Fibroblast of skin of abdomen (primary cell): ENCODE data around the gene SLC25A45.
"Not testable (repeated sequence)": the region's sequence is repeated elsewhere in the genome, so short reads cannot be mapped to it uniquely, and the experiment has no call there.

Experiments
- DNase-seq: peaks from one replicate; pipeline ENCODE4 v3.0.0-alpha.2; 2013

Gene SLC25A45

GRCh38 chr11:65357856-65358356 is 24.5 kb downstream of the SLC25A45 start:
- DNase-seq: no peak

DNA sequence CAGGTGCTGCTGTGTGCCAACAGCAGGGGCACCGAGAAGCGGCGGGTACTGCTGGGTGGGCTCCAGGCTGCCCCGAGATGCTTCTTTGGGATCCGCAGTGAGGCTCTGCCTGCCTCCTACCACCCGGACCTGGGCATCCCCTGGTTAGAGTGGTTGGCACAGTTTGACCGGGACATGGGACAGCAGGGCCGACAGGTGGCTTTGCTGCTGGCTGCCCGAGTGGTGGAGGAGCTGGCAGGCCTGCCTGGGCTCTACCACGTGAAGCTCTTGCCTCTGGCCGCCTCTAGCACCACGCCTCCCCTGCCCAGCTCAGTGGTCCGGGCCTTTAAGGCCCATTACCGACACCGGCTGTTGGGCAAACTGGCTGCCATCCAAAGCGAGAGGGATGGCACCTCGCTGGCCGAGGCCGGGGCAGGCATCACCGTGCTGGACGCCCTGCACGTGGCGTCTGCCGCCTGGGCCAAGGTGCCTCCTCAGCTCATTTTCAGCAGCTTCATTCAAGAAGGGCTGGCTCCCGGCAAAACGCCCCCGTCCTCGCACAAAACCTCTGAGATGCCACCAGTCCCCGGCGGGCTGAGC is 26.0 kb downstream of the SLC25A45 start:
- DNase-seq: no peak

- peak; percentile 20 for DNase-seq
Observed at GRCh38 chr11:65355776-65356393, 26.6 kb downstream of the SLC25A45 start.

GRCh38 chr11:65355013-65355775 is 27.3 kb downstream of the SLC25A45 start:
- no peak for DNase-seq

GRCh38 chr11:65354265-65355012 is 28.0 kb downstream of the SLC25A45 start, which contains the start of gene TIGD3:
Gene TIGD3, plus strand, starts transcription at chr11:65354751. Its CDS starts 1,058 bp downstream, at chr11:65355809.
- DNase-seq: peak; percentile 94

- DNase-seq: no peak
Observed at GRCh38 chr11:65353900-65354264, 28.6 kb downstream of the SLC25A45 start.

DNA sequence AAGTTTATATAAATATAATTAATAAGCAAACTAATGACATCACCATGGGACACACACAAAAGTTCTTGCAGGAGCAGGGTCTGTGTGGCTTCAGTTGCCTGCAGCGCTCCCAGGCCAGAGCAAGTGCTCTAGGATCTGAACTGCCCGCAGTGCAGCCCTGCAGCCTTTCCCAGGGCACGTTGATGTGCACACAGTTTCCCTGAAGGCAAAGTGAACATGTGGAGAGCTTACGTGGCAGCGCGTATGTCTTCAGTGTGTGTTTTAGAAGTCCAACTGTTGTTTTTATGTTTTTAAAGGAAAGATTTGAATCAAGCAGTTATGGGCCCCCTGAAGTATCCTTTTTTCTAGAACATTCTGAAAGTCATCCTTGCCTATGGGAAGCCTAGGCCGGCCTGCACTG is 29.1 kb downstream of the SLC25A45 start:
- no peak for DNase-seq

GRCh38 chr11:65352783-65353182 is 29.7 kb downstream of the SLC25A45 start:
- DNase-seq: no peak

GRCh38 chr11:65351511-65351910 is 30.9 kb downstream of the SLC25A45 start:
- DNase-seq: no peak

DNA sequence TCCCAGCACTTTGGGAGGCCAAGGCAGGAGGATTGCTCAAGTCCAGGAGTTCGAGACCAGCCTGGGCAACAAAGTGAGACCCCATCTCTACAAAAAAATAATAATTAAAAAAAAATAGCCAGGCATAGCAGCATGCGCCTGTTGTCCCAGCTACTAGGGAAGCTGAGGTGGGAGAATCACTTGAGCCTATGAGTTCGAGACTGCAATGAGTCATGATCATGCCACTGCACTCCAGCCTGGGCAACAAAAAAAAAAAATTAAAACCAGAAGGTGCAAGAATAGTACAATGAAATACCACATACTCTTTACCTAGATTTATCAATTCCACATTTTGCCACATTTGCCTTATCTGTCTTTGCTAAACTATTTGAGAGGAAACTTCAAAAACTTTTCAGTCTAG is 40.6 kb downstream of the SLC25A45 start:
- no peak for DNase-seq

GRCh38 chr11:65340226-65340625 is 42.2 kb downstream of the SLC25A45 start:
- no peak for DNase-seq

GRCh38 chr11:65338676-65339075 is 43.8 kb downstream of the SLC25A45 start:
- DNase-seq: no peak

GRCh38 chr11:65334696-65335295 is 47.6 kb downstream of the SLC25A45 start:
- no peak for DNase-seq

DNA sequence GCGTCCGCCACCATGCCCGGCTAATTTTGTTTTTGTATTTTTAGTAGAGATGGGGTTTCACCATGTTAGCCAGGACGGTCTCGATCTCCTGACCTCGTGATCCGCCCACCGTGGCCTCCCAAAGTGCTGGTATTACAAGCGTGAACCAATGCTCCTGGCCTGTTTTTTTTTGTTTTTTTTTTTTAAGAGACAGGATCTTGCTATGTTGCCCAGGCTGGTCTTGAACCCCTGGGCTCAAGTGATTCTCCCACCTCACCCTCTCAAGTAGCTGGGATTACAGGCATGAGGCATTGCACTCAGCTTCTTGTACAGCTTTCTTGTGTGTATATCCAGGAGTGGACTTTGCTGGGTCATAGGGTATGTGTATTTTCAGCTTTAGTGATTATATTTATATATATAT is 49.9 kb downstream of the SLC25A45 start:
- DNase-seq: not testable (repeated sequence)

- no peak for DNase-seq
Observed at GRCh38 chr11:65330544-65330943, 51.9 kb downstream of the SLC25A45 start.

GRCh38 chr11:65329944-65330403 is 52.5 kb downstream of the SLC25A45 start:
- DNase-seq: peak; percentile 88

- no peak for DNase-seq
Observed at GRCh38 chr11:65329478-65329877, 53.0 kb downstream of the SLC25A45 start.

DNA sequence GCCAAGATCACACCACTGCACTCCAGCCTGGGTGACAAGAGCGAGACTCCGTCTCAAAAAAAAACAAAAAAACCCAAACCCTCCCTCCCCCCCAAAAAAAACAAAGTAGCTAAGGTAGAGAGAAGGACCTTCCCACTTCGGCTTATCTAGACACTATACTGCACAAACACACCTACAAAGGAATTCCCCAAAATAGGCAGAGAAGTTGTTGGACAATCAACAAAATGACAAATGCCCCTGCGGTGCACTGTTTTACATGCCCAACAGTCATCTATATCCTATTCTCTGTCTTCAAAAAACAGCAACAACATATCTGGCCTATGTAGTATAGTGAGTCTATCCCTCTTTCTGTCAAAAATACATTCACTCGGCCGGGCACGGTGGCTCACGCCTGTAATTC is 55.4 kb downstream of the SLC25A45 start:
- no peak for DNase-seq

GRCh38 chr11:65325435-65325834 is 57.0 kb downstream of the SLC25A45 start:
- DNase-seq: no peak
